Stomach (tissue), 4 donors: ENCODE measurements around the gene ZNF823.
"Not testable (repeated sequence)": the region's sequence is repeated elsewhere in the genome, so short reads cannot be mapped to it uniquely, and the experiment has no call there.

ENCODE experiments used
- EP300 ChIP-seq: sonication (generic); formaldehyde crosslinking; IDR thresholded peaks from one replicate; pipeline ENCODE4 v1.6.1; 2017; ENCODE audit warnings: antibody characterized with exemption
- TF ChIP-seq, protein P1 (sequence below), 7 experiments: fragments of 450-650 bp in 4 of 7; fragments of 200-600 bp in 3 of 7; sonication (generic) in 3 of 7; IDR thresholded peaks; one replicate each; pipeline ENCODE4 v1.5.1; 2016 to 2019; ENCODE audit warnings: antibody characterized with exemption in 7 of 7, control low read depth in 2 of 7, mild to moderate bottlenecking in 1 of 7

DNA sequence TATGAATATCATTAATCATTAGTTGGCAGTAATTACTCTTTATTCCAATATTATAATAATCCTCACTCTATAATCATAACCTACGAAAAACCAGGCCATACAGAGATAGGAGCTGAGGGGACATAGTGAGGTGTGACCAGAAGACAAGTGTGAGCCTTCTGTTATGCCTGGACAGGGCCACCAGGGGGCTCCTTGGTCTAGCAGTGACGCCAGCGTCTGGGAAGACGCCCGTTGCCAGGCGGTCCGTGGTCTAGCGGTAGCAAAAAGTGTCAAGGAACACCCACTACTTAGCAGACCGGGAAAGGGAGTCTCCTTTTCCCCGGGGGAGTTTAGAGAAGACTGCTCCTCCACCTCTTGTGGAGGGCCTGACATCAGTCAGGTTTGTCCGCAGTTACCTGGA, 32.8 kb upstream of the ZNF823 start:
- TF ChIP-seq, protein P1, sequence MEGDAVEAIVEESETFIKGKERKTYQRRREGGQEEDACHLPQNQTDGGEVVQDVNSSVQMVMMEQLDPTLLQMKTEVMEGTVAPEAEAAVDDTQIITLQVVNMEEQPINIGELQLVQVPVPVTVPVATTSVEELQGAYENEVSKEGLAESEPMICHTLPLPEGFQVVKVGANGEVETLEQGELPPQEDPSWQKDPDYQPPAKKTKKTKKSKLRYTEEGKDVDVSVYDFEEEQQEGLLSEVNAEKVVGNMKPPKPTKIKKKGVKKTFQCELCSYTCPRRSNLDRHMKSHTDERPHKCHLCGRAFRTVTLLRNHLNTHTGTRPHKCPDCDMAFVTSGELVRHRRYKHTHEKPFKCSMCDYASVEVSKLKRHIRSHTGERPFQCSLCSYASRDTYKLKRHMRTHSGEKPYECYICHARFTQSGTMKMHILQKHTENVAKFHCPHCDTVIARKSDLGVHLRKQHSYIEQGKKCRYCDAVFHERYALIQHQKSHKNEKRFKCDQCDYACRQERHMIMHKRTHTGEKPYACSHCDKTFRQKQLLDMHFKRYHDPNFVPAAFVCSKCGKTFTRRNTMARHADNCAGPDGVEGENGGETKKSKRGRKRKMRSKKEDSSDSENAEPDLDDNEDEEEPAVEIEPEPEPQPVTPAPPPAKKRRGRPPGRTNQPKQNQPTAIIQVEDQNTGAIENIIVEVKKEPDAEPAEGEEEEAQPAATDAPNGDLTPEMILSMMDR (IDR thresholded peaks at IDR 0.05), result not testable (repeated sequence)
- TF ChIP-seq EP300, result not testable (repeated sequence)
